GM19240 (cell line): ENCODE measurements around the gene ANO2.

Source experiments
- DNase-seq: peaks from one replicate; pipeline ENCODE4 v3.0.0; 2011; ENCODE audit warnings: low spot score; ENCODE audit not compliant: insufficient read length

The ANO2 gene

DNA sequence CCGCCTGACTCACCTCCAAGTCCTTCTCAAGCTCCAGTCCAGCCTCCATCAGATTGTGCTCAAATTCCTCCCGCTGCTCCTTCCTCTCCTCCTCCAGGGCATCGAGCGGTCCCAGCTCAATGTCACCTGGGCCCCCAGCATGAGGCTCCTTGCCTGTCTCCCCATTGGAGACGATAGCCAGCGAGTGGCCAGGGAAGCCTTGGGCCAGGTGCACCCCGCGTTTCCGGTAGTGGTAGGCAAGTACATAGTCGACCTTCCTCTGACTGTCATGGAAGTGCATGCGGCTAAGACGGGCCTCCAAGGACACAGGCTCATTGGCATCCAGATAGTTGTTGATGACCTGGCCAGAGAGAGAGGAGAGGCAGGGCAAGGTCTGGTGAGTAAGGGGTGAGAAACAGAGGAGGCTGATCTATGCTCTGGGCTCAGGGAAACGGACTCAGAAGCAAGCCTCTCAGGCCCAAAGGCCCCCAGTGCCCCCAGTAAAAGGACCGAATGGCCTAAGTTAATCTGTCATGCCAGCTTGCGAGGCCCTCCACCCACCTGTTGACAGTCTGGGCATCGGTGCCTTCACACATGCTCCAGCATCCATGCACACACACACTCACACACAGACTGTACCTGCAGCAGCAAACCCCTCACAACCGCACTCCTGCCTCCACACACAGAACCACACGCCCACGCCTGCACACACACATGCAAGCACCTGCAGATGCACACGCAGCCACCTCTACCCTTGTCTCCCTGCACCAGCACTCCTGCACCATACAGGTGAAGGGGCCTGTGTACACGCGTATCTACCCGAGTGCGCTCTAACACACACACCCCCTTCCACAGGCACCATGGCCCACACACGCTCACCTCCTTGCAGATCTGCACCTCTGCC lies 23.8 kb downstream of the ANO2 start:
- no peak for DNase-seq

DNA sequence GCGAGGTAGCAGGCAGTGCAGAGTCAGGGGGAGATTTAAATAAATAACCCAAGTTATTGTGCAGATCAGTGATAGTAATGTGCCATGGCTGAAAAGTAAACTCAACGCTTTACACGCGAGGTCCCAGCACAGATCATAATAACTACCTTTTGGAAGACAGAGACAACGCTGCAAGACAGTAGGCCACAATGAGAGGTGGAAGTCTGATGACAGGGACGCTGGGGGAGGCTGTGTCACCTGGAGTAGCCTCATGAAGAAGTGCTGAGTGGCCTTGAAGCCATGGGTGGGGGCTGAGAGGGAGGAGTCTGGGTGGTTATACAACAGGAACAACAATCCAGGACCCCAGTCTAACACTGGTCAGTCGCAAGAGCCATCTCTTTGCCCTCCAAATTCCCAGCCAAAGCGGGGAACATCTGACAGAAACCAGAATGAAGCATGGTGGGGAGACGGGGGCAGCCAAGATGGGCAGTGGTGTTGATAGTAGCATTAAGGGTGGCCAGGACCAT lies 28.2 kb downstream of the ANO2 start:
- no peak for DNase-seq

GRCh38 chr12:5915511-5915910 lies 29.5 kb downstream of the ANO2 start:
- DNase-seq: no peak

GRCh38 chr12:5914387-5915149 lies 30.5 kb downstream of the ANO2 start:
- no peak for DNase-seq

- no peak for DNase-seq
Observed at GRCh38 chr12:5913387-5913786, 31.7 kb downstream of the ANO2 start.

DNA sequence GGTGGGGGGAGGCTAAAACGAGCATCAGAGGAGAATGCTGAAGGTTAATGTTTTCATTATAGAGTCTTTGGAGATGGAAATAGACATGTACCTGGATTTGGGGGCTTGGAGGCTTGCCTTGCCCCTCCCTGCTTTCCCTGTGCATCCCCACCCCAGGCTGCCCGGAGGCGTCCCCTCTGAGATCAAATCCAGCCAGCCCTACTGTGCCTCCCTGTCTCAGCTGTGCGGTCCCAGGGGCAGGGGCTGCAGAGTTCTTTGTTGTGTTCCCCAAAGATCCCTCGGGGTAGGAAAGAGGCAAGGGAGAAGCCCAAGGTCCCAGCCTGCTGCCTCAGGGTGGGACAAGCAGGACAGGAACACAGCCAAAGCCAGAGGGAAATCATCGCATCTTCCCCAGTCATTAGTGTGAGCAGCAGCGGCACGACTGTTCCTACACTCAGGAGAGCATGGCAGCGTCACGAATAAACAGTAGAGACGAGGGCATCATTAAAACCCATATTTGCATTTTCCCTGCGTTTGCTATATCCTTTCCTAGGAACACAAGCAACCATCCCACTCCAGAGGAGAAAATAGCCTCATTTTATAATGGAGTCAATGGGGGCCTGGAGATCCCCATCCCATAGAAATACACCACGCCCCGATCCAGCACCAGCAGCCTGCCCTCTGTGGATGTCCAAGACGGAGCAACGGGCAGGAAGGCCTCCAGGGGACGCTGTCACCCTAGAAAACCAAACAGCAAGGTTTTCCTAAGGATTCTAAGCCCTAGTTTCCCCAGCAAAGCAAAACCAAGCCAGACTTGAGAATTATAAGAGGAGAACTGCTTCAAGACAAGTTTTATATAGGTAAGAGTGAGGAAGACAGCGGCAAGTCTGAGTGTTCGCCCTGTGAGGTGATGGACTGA lies 32.4 kb downstream of the ANO2 start:
- DNase-seq: no peak

DNA sequence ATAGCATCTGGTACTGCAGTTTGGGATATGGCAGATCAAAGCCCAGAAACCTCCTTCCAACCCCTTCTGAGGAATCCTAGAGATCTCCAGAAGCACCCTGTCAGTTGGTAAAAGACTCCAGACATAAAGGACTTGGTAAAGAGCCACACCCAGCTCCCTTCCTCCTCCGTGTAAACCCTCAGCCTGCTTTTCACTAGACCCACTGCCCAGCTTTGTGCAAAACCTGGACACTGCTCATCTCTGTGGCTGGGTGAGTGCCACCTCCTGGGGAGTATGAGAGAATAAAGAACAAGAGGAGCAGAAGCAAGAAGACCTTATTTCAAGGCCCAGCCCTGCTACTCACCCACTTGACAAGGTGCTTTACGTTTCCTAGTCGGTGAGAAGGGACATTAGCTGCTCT lies 33.0 kb downstream of the ANO2 start:
- DNase-seq: no peak

GRCh38 chr12:5910790-5911548 lies 34.1 kb downstream of the ANO2 start:
- no peak for DNase-seq

DNA sequence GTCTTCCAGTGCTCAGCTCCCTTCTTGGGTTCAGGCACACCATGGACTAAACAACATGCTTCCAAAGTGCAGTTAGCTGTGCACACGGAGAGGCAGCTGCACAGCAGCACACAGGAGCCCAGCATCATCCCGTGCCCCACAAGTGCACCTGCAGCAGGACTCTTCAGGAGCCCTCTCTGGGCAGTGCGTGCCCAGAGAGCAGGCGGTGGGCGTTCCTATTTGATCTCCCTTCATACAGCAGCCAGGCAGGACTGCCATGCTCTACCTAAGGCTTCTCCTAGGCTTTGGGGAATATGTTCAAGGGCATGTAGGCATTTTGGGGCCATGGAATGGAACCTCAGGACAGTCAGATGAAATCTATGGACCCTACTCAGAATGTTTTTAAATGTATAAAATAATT lies 35.5 kb downstream of the ANO2 start:
- DNase-seq: no peak

GRCh38 chr12:5908251-5908650 lies 36.8 kb downstream of the ANO2 start:
- no peak for DNase-seq

DNA sequence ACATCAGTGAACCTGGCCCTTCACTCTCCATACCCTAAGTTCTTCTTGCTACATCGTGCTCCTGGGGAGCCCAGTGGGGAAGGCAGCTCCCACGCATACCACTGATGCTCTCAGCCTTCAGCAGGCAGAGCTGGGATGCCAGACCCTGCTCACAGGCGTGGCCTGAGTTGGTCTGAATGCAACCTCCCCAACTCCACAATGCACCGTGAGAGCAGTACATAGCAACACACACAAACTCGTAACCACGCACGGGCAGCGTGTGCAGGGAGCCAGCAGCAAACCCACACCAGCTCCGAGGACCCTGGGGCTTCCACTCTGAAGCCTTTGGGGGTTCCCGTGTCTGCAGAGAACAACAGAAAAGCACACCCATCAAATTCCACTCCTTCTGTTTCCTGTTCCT lies 37.3 kb downstream of the ANO2 start:
- DNase-seq: no peak

DNA sequence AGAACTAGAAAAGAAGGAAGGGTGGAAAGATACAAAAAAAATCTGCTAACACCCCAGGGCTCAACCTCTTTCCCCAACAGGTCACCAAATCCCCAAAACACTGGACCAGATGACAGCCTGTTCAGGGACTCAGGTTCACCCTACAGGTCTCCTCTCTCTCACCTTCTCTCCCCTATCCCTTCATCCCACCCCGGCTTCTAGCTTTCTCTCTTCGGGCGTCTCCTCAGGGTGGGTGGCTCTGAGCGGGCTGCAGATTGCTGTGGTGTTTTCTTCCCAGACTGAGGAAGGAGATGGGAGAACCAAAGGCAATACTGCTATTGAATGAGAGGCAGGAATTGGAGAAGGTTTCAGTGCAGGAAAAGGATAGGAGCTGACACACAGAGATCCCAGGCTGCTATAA lies 39.3 kb downstream of the ANO2 start:
- no peak for DNase-seq

- no peak for DNase-seq
Observed at GRCh38 chr12:5904969-5905368, 40.1 kb downstream of the ANO2 start.

DNA sequence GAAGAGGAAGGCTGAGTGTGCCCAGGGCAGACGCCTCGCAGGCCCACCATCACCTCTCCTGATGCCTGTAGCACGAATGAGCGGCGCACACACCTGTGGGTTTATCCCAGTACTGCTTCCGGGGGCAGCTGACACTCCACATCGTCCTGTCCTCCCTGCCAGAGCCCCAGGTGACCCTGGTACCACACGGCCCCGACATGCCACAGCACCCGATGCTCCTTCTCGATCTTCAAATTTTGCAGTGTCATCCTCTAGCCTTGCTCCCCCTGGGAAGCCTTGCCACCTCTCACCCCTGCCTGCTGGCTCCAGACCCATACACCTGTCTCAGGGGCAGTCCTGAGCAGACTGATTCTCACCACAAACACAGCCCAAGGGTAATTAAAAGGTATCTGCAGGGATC lies 40.6 kb downstream of the ANO2 start:
- no peak for DNase-seq

DNA sequence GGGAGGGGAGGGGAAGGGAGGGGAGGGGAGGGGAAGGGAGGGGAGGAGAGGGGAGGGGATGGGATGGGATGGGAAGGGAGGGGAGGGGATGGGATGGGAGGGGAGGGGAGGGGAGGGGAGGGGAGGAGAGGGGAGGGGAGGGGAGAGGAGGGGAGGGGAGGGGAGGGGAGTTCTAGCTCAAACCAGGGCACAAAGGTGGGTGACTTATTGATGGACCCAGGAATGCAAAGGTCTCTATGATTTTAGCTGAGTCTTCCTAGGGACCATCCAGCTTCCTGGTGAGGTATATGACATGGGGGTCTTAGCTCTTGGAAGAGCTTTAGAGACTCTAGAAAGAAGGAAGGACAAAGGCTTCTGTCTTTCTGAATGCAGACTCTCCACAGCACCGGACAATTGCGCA lies 42.3 kb downstream of the ANO2 start:
- DNase-seq: no peak

- DNase-seq: no peak
Observed at GRCh38 chr12:5901416-5901815, 43.6 kb downstream of the ANO2 start.

GRCh38 chr12:5900533-5901205 lies 44.4 kb downstream of the ANO2 start:
- DNase-seq: no peak

DNA sequence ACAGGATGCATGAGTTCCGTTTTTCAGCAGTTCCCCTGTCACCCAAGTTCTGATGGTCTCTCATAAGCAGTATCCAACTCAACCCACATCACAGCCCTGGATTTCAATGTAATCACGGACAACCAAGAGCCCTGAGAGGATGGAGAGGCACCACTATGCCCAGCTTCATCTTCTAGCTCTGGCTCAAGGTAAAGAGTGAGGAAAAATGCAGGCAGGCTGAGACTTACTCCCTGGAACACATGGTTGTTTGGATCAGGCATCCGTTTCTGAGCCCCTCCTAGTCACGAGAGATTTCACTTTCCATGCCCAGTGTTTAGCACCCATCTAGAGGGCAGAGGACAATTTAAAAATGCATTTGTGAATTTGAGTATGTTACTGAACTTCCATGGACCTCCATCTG lies 45.0 kb downstream of the ANO2 start:
- DNase-seq: no peak

- DNase-seq: no peak
Observed at GRCh38 chr12:5899675-5900074, 45.4 kb downstream of the ANO2 start.

DNA sequence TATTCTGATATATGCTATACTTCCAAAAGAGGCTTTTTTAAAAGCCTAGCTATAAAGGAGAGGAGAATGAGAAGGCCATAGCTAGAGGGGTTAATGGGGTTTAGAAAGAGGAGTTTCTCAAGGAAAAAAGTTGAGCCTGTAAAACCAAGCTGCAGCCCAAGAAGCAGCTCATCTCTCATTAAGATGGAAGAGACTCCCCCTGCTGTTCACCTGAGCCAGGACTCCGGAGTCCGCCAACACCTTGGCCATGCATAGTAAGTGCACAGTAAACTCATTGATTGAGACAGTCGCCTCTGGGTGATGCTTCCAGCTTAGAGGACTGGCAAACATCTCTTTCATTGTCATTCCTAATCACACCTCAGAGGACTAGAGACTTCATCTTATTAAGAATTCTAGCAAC lies 46.2 kb downstream of the ANO2 start:
- no peak for DNase-seq
